Measurements from ENCODE around the gene GNAQ.

The GNAQ gene

DNA sequence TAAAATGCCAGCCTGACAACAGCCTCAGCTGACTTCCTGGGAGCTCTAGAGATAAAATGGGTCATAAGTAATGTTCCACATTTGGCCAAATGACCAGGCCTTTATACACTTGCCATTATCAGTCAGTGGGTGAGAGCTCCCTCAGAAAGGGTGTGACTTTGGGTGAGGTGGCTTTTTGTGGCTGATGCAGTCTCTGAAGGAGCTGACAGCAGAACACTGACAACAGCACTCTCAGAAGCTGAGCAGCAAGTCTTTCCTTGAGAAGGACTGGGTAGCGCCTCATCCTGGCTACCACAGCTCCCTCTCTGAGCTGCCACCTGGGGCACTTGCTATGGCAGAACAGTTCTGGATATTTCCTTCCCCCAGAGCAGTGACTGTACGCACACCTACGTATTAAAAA, 22.0 kb upstream of the GNAQ start:
- no peak overlapping the region for H2BK12ac ChIP-seq (ENCODE audit: low read length)
- H3K14ac ChIP-seq (ENCODE audit: low read length), result no peak overlapping the region
- H2AK5ac ChIP-seq (ENCODE audit: low read length), result no peak overlapping the region
- H2BK5ac ChIP-seq (ENCODE audit: low read depth, low read length, poor library complexity), result no peak overlapping the region
- H3K4me2 ChIP-seq (ENCODE audit: low read length), result no peak overlapping the region
- no peaks in the 10 kb centered on the region for H3K36me3 ChIP-seq (ENCODE audit: control insufficient read depth in 1 of 2, insufficient read depth in 2 of 2, low read length in 2 of 2)
- no peak overlapping the region for H3K9ac ChIP-seq (ENCODE audit: low read length)
- H3K23ac ChIP-seq (ENCODE audit: low read length), result no peak overlapping the region
- no peak overlapping the region for H4K91ac ChIP-seq (ENCODE audit: low read depth, low read length)
- H3K18ac ChIP-seq (ENCODE audit: low read length), result no peak overlapping the region
- H3K4me1 ChIP-seq (ENCODE audit: control insufficient read depth in 1 of 2, insufficient read depth in 2 of 2, low read length in 2 of 2), result no peaks in the 10 kb centered on the region
- H3K79me2 ChIP-seq (ENCODE audit: control insufficient read depth, insufficient read depth, low read length, poor library complexity), result no peaks in the 10 kb centered on the region
- H4K8ac ChIP-seq (ENCODE audit: low read depth, low read length), result no peak overlapping the region
- no peak overlapping the region for H3K4me3 ChIP-seq (ENCODE audit: low read depth, low read length)
- no peak overlapping the region for H2AFZ ChIP-seq (ENCODE audit: insufficient read depth, low read length, poor library complexity)
- H2BK120ac ChIP-seq (ENCODE audit: insufficient read depth, low read length, poor library complexity), result no peak overlapping the region
- no peaks in the 10 kb centered on the region for H3K79me1 ChIP-seq (ENCODE audit: low read length)
- no peak overlapping the region for H4K12ac ChIP-seq (ENCODE audit: low read depth, low read length)
- H3K27ac ChIP-seq (ENCODE audit: low read depth, low read length), result no peak overlapping the region
- no peak for DNase-seq
- no peak overlapping the region for H3K4ac ChIP-seq (ENCODE audit: low read depth, low read length)
- H3K27me3 ChIP-seq (ENCODE audit: insufficient read depth, low read length), result no peaks in the 10 kb centered on the region
- WGBS (ENCODE audit: extremely low coverage, insufficient coverage, insufficient read length), result no CpG with 5 or more reads among the region's 3 CpGs
- H3K9me3 ChIP-seq (ENCODE audit: insufficient read depth, low read depth, low read length), result no peaks in the 10 kb centered on the region

DNA sequence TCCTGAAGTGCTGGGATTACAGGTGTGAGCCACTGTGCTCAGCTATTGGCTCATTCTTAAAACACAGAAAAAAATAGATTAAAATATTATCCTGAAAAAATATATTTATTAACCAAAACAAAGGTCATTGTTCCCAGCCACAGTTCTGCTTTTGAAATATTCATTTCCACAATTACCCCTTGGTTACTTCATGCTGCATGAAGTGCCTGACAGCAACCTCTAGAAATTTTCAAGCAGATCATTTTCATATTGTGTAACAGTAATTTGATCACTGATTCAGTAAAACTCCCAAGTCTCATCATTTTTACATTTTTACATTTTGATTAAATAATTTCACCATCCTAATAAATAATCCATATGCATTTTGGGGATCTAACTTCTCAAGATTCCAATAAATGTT, 18.8 kb upstream of the GNAQ start:
- no peak overlapping the region for H3K18ac ChIP-seq (ENCODE audit: low read length)
- no peak overlapping the region for H2AFZ ChIP-seq (ENCODE audit: insufficient read depth, low read length, poor library complexity)
- H3K79me1 ChIP-seq (ENCODE audit: low read length), result no peaks in the 10 kb centered on the region
- H3K9me3 ChIP-seq (ENCODE audit: insufficient read depth, low read depth, low read length), result no peaks in the 10 kb centered on the region
- H3K9ac ChIP-seq (ENCODE audit: low read length), result no peak overlapping the region
- no peak overlapping the region for H2BK120ac ChIP-seq (ENCODE audit: insufficient read depth, low read length, poor library complexity)
- H3K4me1 ChIP-seq (ENCODE audit: control insufficient read depth in 1 of 2, insufficient read depth in 2 of 2, low read length in 2 of 2), result no peaks in the 10 kb centered on the region
- no peaks in the 10 kb centered on the region for H3K27me3 ChIP-seq (ENCODE audit: insufficient read depth, low read length)
- H2AK5ac ChIP-seq (ENCODE audit: low read length), result no peak overlapping the region
- H2BK5ac ChIP-seq (ENCODE audit: low read depth, low read length, poor library complexity), result no peak overlapping the region
- no peaks in the 10 kb centered on the region for H3K36me3 ChIP-seq (ENCODE audit: control insufficient read depth in 1 of 2, insufficient read depth in 2 of 2, low read length in 2 of 2)
- H4K91ac ChIP-seq (ENCODE audit: low read depth, low read length), result no peak overlapping the region
- no peak overlapping the region for H4K8ac ChIP-seq (ENCODE audit: low read depth, low read length)
- H3K4me3 ChIP-seq (ENCODE audit: low read depth, low read length), result no peak overlapping the region
- no peak overlapping the region for H4K12ac ChIP-seq (ENCODE audit: low read depth, low read length)
- no peak overlapping the region for H3K23ac ChIP-seq (ENCODE audit: low read length)
- no peak overlapping the region for H2BK12ac ChIP-seq (ENCODE audit: low read length)
- no peak overlapping the region for H3K4ac ChIP-seq (ENCODE audit: low read depth, low read length)
- no peak overlapping the region for H3K27ac ChIP-seq (ENCODE audit: low read depth, low read length)
- no peak overlapping the region for H3K4me2 ChIP-seq (ENCODE audit: low read length)
- no peak overlapping the region for H3K14ac ChIP-seq (ENCODE audit: low read length)
- no peak for DNase-seq
- H3K79me2 ChIP-seq (ENCODE audit: control insufficient read depth, insufficient read depth, low read length, poor library complexity), result no peaks in the 10 kb centered on the region

DNA sequence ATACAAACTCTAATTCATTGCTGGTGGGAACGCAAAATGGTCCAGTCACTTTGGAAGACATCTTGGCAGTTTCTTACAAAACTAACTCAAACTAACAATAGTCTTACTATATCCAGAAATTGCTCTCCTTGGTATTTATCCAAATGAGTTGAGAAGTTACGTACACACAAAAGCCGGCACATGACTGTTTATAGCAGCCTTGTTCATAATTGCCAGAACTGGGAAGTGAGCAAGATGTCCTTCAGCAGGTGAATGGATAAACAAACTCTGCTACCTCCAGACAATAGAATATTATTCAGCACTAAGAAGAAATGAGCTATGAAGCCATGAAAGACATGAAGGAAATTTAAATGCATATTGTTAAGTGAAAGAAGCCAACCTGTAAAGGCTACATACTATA, 17.9 kb upstream of the GNAQ start:
- Histone ChIP-seq H3K9me3 (ENCODE audit: insufficient read depth, low read depth, low read length) (no peaks in the 10 kb centered on the region), H3K79me2 (ENCODE audit: control insufficient read depth, insufficient read depth, low read length, poor library complexity) (no peaks in the 10 kb centered on the region), H3K9ac (ENCODE audit: low read length) (no peak overlapping the region), H3K23ac (ENCODE audit: low read length) (no peak overlapping the region), H2BK120ac (ENCODE audit: insufficient read depth, low read length, poor library complexity) (no peak overlapping the region), H2BK5ac (ENCODE audit: low read depth, low read length, poor library complexity) (no peak overlapping the region), H3K79me1 (ENCODE audit: low read length) (no peaks in the 10 kb centered on the region), H3K27me3 (ENCODE audit: insufficient read depth, low read length) (no peaks in the 10 kb centered on the region), H4K12ac (ENCODE audit: low read depth, low read length) (no peak overlapping the region), H2AK5ac (ENCODE audit: low read length) (no peak overlapping the region), H3K4ac (ENCODE audit: low read depth, low read length) (no peak overlapping the region), H3K14ac (ENCODE audit: low read length) (no peak overlapping the region), H3K18ac (ENCODE audit: low read length) (no peak overlapping the region), H4K91ac (ENCODE audit: low read depth, low read length) (no peak overlapping the region), H3K27ac (ENCODE audit: low read depth, low read length) (no peak overlapping the region), H4K8ac (ENCODE audit: low read depth, low read length) (no peak overlapping the region), H3K4me1 (ENCODE audit: control insufficient read depth in 1 of 2, insufficient read depth in 2 of 2, low read length in 2 of 2) (no peaks in the 10 kb centered on the region), H3K4me3 (ENCODE audit: low read depth, low read length) (no peak overlapping the region), H3K4me2 (ENCODE audit: low read length) (no peak overlapping the region), H3K36me3 (ENCODE audit: control insufficient read depth in 1 of 2, insufficient read depth in 2 of 2, low read length in 2 of 2) (no peaks in the 10 kb centered on the region), H2BK12ac (ENCODE audit: low read length) (no peak overlapping the region), H2AFZ (ENCODE audit: insufficient read depth, low read length, poor library complexity) (no peak overlapping the region)
- no CpG with 5 or more reads among the region's 3 CpGs for WGBS (ENCODE audit: extremely low coverage, insufficient coverage, insufficient read length)
- no peak for DNase-seq

DNA sequence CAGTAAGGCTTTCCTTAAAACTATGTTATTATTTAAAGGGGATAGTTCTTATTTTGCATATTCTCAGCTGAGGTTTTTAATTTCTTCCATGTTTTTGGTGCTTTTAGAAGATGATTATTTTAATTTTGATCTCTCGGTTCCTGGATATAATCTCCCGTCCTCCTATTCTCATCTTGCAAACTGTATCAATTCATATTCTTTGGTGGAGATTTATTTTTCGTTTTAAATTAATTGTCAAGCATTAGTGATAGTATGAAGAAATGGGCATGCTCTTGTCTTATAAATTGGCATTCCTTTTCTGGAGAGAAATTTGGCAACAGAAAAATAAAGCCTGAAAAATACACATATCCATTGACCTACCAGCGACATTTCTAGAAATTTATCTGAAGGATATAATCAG, 15.5 kb upstream of the GNAQ start:
- H3K4me3 ChIP-seq (ENCODE audit: low read depth, low read length), result no peak overlapping the region
- H3K27me3 ChIP-seq (ENCODE audit: insufficient read depth, low read length), result no peaks in the 10 kb centered on the region
- H3K79me1 ChIP-seq (ENCODE audit: low read length), result no peaks in the 10 kb centered on the region
- no peaks in the 10 kb centered on the region for H3K36me3 ChIP-seq (ENCODE audit: control insufficient read depth in 1 of 2, insufficient read depth in 2 of 2, low read length in 2 of 2)
- DNase-seq, result no peak
- H3K79me2 ChIP-seq (ENCODE audit: control insufficient read depth, insufficient read depth, low read length, poor library complexity), result no peaks in the 10 kb centered on the region
- no peak overlapping the region for H4K91ac ChIP-seq (ENCODE audit: low read depth, low read length)
- no peak overlapping the region for H3K27ac ChIP-seq (ENCODE audit: low read depth, low read length)
- H2BK12ac ChIP-seq (ENCODE audit: low read length), result no peak overlapping the region
- WGBS (ENCODE audit: extremely low coverage, insufficient coverage, insufficient read length), result no CpG with 5 or more reads among the region's 4 CpGs
- H2BK120ac ChIP-seq (ENCODE audit: insufficient read depth, low read length, poor library complexity), result no peak overlapping the region
- no peak overlapping the region for H4K12ac ChIP-seq (ENCODE audit: low read depth, low read length)
- no peak overlapping the region for H2AFZ ChIP-seq (ENCODE audit: insufficient read depth, low read length, poor library complexity)
- H3K4me2 ChIP-seq (ENCODE audit: low read length), result no peak overlapping the region
- H3K9ac ChIP-seq (ENCODE audit: low read length), result no peak overlapping the region
- no peak overlapping the region for H4K8ac ChIP-seq (ENCODE audit: low read depth, low read length)
- no peak overlapping the region for H3K4ac ChIP-seq (ENCODE audit: low read depth, low read length)
- H3K18ac ChIP-seq (ENCODE audit: low read length), result no peak overlapping the region
- H2BK5ac ChIP-seq (ENCODE audit: low read depth, low read length, poor library complexity), result no peak overlapping the region
- no peaks in the 10 kb centered on the region for H3K4me1 ChIP-seq (ENCODE audit: control insufficient read depth in 1 of 2, insufficient read depth in 2 of 2, low read length in 2 of 2)
- no peaks in the 10 kb centered on the region for H3K9me3 ChIP-seq (ENCODE audit: insufficient read depth, low read depth, low read length)
- no peak overlapping the region for H3K14ac ChIP-seq (ENCODE audit: low read length)
- H2AK5ac ChIP-seq (ENCODE audit: low read length), result no peak overlapping the region
- no peak overlapping the region for H3K23ac ChIP-seq (ENCODE audit: low read length)

DNA sequence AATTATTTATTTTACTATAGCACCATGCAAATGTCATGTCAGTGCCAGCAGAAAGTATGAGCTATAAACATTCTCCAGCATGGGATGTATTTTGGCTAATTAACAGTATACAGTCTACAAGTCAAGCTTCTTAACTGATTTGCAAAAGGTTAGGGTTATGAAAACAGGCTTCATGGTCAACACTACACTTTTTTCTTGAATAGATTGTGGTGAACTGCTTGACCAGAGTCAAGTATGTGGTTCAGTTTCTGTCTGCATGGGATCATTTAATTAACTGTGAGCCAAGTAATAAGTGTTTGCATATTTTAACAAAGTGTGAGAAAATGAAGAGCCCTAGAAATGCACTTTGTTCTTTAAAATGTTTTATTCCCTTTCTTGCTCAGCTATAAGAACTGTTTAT, 14.5 kb upstream of the GNAQ start:
- DNase-seq, result no peak
- no peaks in the 10 kb centered on the region for H3K36me3 ChIP-seq (ENCODE audit: control insufficient read depth in 1 of 2, insufficient read depth in 2 of 2, low read length in 2 of 2)

More for the DNA sequence above, 14.5 kb upstream of the GNAQ start:
- no peak overlapping the region for H2AFZ ChIP-seq (ENCODE audit: insufficient read depth, low read length, poor library complexity)
- no peak overlapping the region for H3K14ac ChIP-seq (ENCODE audit: low read length)
- no peak overlapping the region for H3K23ac ChIP-seq (ENCODE audit: low read length)
- H2BK5ac ChIP-seq (ENCODE audit: low read depth, low read length, poor library complexity), result no peak overlapping the region
- no peak overlapping the region for H3K4me3 ChIP-seq (ENCODE audit: low read depth, low read length)
- H3K27ac ChIP-seq (ENCODE audit: low read depth, low read length), result no peak overlapping the region
- no peak overlapping the region for H3K4me2 ChIP-seq (ENCODE audit: low read length)
- H3K4ac ChIP-seq (ENCODE audit: low read depth, low read length), result no peak overlapping the region
- no peak overlapping the region for H4K91ac ChIP-seq (ENCODE audit: low read depth, low read length)
- no peaks in the 10 kb centered on the region for H3K79me2 ChIP-seq (ENCODE audit: control insufficient read depth, insufficient read depth, low read length, poor library complexity)
- H3K79me1 ChIP-seq (ENCODE audit: low read length), result no peaks in the 10 kb centered on the region
- H4K8ac ChIP-seq (ENCODE audit: low read depth, low read length), result no peak overlapping the region
- no peak overlapping the region for H3K9ac ChIP-seq (ENCODE audit: low read length)
- no peak overlapping the region for H3K18ac ChIP-seq (ENCODE audit: low read length)
- no peak overlapping the region for H2BK120ac ChIP-seq (ENCODE audit: insufficient read depth, low read length, poor library complexity)
- no peaks in the 10 kb centered on the region for H3K4me1 ChIP-seq (ENCODE audit: control insufficient read depth in 1 of 2, insufficient read depth in 2 of 2, low read length in 2 of 2)
- H4K12ac ChIP-seq (ENCODE audit: low read depth, low read length), result no peak overlapping the region
- H3K27me3 ChIP-seq (ENCODE audit: insufficient read depth, low read length), result no peaks in the 10 kb centered on the region
- no peaks in the 10 kb centered on the region for H3K9me3 ChIP-seq (ENCODE audit: insufficient read depth, low read depth, low read length)
- H2AK5ac ChIP-seq (ENCODE audit: low read length), result no peak overlapping the region
- no peak overlapping the region for H2BK12ac ChIP-seq (ENCODE audit: low read length)
